CD4-positive, alpha-beta T cell treated with Interferon alpha-2 for 1 hour (primary cell): ENCODE results near the gene KCNMA1.

Experiments used
- DNase-seq, 2 donors: peaks; one replicate each; pipeline ENCODE4 v3.0.0-alpha.2; 2020 to 2022

Gene KCNMA1

GRCh38 chr10:76990561-76990960 is 647.0 kb downstream of the KCNMA1 start:
- DNase-seq: no peak

GRCh38 chr10:76984559-76985443 is 652.8 kb downstream of the KCNMA1 start:
- peak; percentile 43 to 50 for DNase-seq

GRCh38 chr10:76983624-76984023 is 654.0 kb downstream of the KCNMA1 start:
- DNase-seq: no peak

- DNase-seq: no peak
Measured at GRCh38 chr10:76982671-76983070, 654.9 kb downstream of the KCNMA1 start.

GRCh38 chr10:76981251-76981650 is 656.4 kb downstream of the KCNMA1 start:
- no peak for DNase-seq

GRCh38 chr10:76977901-76978300 is 659.7 kb downstream of the KCNMA1 start:
- DNase-seq: no peak

GRCh38 chr10:76977046-76977445 is 660.6 kb downstream of the KCNMA1 start:
- DNase-seq: no peak

- no peak for DNase-seq
Measured at GRCh38 chr10:76976142-76976541, 661.5 kb downstream of the KCNMA1 start.

GRCh38 chr10:76975126-76975525 is 662.5 kb downstream of the KCNMA1 start:
- no peak for DNase-seq

- DNase-seq: no peak
Measured at GRCh38 chr10:76974017-76974691, 663.5 kb downstream of the KCNMA1 start.

GRCh38 chr10:76973091-76974016 is 664.3 kb downstream of the KCNMA1 start:
- DNase-seq: no peak

GRCh38 chr10:76972541-76972940 is 665.1 kb downstream of the KCNMA1 start:
- DNase-seq: no peak

- no peak for DNase-seq
Measured at GRCh38 chr10:76971547-76972170, 665.9 kb downstream of the KCNMA1 start.

- DNase-seq: no peak
Measured at GRCh38 chr10:76970711-76971519, 666.7 kb downstream of the KCNMA1 start.

GRCh38 chr10:76969366-76969948 is 668.2 kb downstream of the KCNMA1 start:
- no peak for DNase-seq

GRCh38 chr10:76968483-76968882 is 669.1 kb downstream of the KCNMA1 start:
- no peak for DNase-seq

- no peak for DNase-seq
Measured at GRCh38 chr10:76962851-76963250, 674.8 kb downstream of the KCNMA1 start.

- no peak for DNase-seq
Measured at GRCh38 chr10:76961841-76962240, 675.8 kb downstream of the KCNMA1 start.

GRCh38 chr10:76959111-76959510 is 678.5 kb downstream of the KCNMA1 start:
- no peak for DNase-seq

GRCh38 chr10:76954838-76955237 is 682.8 kb downstream of the KCNMA1 start:
- no peak for DNase-seq

- DNase-seq: no peak
Measured at GRCh38 chr10:76950354-76950753, 687.3 kb downstream of the KCNMA1 start.
